Esophagus squamous epithelium (tissue), 4 donors: Measurements from ENCODE around the gene LHB.

ENCODE experiments used
- POLR2A ChIP-seq, 4 donors: fragments of 450-650 bp; IDR thresholded peaks; one replicate each; pipeline ENCODE4 v1.6.1; 2017; ENCODE audit warnings: antibody characterized with exemption in 4 of 4, mild to moderate bottlenecking in 4 of 4, moderate library complexity in 3 of 4
- TF ChIP-seq, protein P1 (sequence below), 6 experiments: fragments of 450-650 bp in 4 of 6; fragments of 200-600 bp in 2 of 6; sonication (generic) in 2 of 6; IDR thresholded peaks; one replicate each; pipeline ENCODE4 v1.5.1; 2016 to 2019; ENCODE audit warnings: antibody characterized with exemption in 6 of 6, mild to moderate bottlenecking in 4 of 6, moderate library complexity in 4 of 6

DNA sequence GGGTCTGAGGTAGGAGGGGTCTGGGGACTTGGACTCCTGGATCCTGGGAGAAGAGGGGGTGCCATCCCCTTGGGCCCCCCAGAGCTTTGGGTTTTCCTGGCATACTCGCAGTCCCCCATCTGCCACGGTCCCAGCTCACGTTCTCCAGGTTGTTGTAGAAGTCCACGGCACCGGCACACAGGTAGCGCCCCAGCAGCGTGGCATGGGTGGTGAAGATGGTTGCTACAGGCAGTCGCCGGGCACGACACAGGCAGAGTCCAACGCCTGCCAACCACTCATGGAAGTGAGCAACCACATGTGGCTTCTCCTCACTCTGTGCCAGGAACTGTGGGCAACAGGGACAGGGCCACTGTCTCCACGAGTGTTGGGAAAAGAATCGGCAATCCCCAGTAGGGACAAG is 31.2 kb downstream of the LHB start:
- TF ChIP-seq, protein P1, sequence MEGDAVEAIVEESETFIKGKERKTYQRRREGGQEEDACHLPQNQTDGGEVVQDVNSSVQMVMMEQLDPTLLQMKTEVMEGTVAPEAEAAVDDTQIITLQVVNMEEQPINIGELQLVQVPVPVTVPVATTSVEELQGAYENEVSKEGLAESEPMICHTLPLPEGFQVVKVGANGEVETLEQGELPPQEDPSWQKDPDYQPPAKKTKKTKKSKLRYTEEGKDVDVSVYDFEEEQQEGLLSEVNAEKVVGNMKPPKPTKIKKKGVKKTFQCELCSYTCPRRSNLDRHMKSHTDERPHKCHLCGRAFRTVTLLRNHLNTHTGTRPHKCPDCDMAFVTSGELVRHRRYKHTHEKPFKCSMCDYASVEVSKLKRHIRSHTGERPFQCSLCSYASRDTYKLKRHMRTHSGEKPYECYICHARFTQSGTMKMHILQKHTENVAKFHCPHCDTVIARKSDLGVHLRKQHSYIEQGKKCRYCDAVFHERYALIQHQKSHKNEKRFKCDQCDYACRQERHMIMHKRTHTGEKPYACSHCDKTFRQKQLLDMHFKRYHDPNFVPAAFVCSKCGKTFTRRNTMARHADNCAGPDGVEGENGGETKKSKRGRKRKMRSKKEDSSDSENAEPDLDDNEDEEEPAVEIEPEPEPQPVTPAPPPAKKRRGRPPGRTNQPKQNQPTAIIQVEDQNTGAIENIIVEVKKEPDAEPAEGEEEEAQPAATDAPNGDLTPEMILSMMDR (IDR thresholded peaks at IDR 0.05) = no peak
- TF ChIP-seq POLR2A (IDR thresholded peaks at IDR 0.05) = no peak
